GM18861 (cell line): ENCODE results near the gene RGS19.

ENCODE experiments used
- ATAC-seq: cut with Tn5 transposase; IDR thresholded peaks from one replicate; pipeline ENCODE4 v1.9.1; 2021; ENCODE audit not compliant: unreplicated experiment

Gene RGS19

GRCh38 chr20:64065062-64065973 lies 14.0 kb downstream of the RGS19 start:
- no peak for ATAC-seq

GRCh38 chr20:64064145-64064698 lies 15.1 kb downstream of the RGS19 start:
- ATAC-seq, result no peak

GRCh38 chr20:64063389-64064144 lies 15.8 kb downstream of the RGS19 start:
- ATAC-seq, result no peak

GRCh38 chr20:64062596-64063388 lies 16.5 kb downstream of the RGS19 start, which contains the start of gene TCEA2:
TSS of gene TCEA2 (plus strand) at chr20:64063198. CDS start at chr20:64063313, 115 bp downstream.
- peak; percentile 66 for ATAC-seq

- ATAC-seq, result no peak
These were observed 17.1 kb downstream of the RGS19 start for GRCh38 chr20:64062276-64062595.

- no peak for ATAC-seq
These were observed 20.8 kb downstream of the RGS19 start for GRCh38 chr20:64058536-64058935.

- no peak for ATAC-seq
These were observed 21.5 kb downstream of the RGS19 start for GRCh38 chr20:64057628-64058498.

- no peak for ATAC-seq
These were observed 22.3 kb downstream of the RGS19 start for GRCh38 chr20:64056889-64057627.

- no peak for ATAC-seq
These were observed 22.8 kb downstream of the RGS19 start for GRCh38 chr20:64056639-64056888.

- ATAC-seq, result no peak
These were observed 23.3 kb downstream of the RGS19 start for GRCh38 chr20:64055893-64056638.

GRCh38 chr20:64055396-64055892 lies 23.9 kb downstream of the RGS19 start:
- no peak for ATAC-seq

- ATAC-seq, result no peak
These were observed 25.3 kb downstream of the RGS19 start for GRCh38 chr20:64053841-64054661.

- no peak for ATAC-seq
These were observed 26.1 kb downstream of the RGS19 start for GRCh38 chr20:64052987-64053840.

GRCh38 chr20:64052326-64052722 lies 27.0 kb downstream of the RGS19 start:
- ATAC-seq, result no peak

GRCh38 chr20:64051561-64052325 lies 27.6 kb downstream of the RGS19 start:
- no peak for ATAC-seq

- ATAC-seq, result no peak
These were observed 28.3 kb downstream of the RGS19 start for GRCh38 chr20:64051033-64051452.
